Measurements from ENCODE around the gene LCE2B.

GRCh38 chr1:152667648-152668047 lies 18.3 kb upstream of the LCE2B start:
- TF ChIP-seq, protein P1, sequence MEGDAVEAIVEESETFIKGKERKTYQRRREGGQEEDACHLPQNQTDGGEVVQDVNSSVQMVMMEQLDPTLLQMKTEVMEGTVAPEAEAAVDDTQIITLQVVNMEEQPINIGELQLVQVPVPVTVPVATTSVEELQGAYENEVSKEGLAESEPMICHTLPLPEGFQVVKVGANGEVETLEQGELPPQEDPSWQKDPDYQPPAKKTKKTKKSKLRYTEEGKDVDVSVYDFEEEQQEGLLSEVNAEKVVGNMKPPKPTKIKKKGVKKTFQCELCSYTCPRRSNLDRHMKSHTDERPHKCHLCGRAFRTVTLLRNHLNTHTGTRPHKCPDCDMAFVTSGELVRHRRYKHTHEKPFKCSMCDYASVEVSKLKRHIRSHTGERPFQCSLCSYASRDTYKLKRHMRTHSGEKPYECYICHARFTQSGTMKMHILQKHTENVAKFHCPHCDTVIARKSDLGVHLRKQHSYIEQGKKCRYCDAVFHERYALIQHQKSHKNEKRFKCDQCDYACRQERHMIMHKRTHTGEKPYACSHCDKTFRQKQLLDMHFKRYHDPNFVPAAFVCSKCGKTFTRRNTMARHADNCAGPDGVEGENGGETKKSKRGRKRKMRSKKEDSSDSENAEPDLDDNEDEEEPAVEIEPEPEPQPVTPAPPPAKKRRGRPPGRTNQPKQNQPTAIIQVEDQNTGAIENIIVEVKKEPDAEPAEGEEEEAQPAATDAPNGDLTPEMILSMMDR (IDR thresholded peaks at IDR 0.05), result no peak
- no peak for TF ChIP-seq POLR2A (IDR thresholded peaks at IDR 0.05)

Measured in lower leg skin (tissue), 3 donors.